K562 (cell line): ENCODE results near the gene MBP. TPM values are rescaled to one million over a fixed set of nuclear protein-coding genes. Genes with fewer than 3 reads are reported as not detected.

Experiments
- ATAC-seq: fragments of 200-7000 bp; cut with Tn5 transposase; 3 replicates; pipeline ENCODE4 v1.9.1; 2020; ENCODE audit warnings: moderate library complexity
- BruUV-seq: library from RNA; stranded (reverse); fragments of 400-500 nt; replicated peaks from 2 replicates; lab custom pipeline; 2021; lab: Mats Ljungman, UMichigan
- CTCF ChIA-PET: fragments of 300-600 bp; formaldehyde crosslinking; extraction: SDS; loops from one replicate; lab custom pipeline; 2021; ENCODE audit warnings: low intra/inter-chr PET ratio; lab: Yijun Ruan, JAX
- POLR2A ChIA-PET: fragments of 300-600, 350-650 bp; sonication (Branson Sonifier 250); formaldehyde crosslinking; extraction: SDS; loops from one replicate; lab custom pipeline; 2021; ENCODE audit warnings: antibody characterized with exemption, inconsistent platforms; lab: Yijun Ruan, JAX
- DNase-seq, 4 experiments: peaks; one replicate each; pipeline versions ENCODE4 v3.0.0 to v3.0.0-alpha.2; 2011 to 2018; ENCODE audit warnings: low spot score in 3 of 4, mixed read lengths in 3 of 4; ENCODE audit errors: extremely low read depth in 1 of 4
- FAIRE-seq: peaks from 2 replicates; lab custom pipeline; 2011; peaks lifted over from hg19 to GRCh38; lab: Jason Lieb, UNC
- H2AFZ ChIP-seq: 2 replicates; pipeline ENCODE4 v1.6.0; 2011; ENCODE audit warnings: low read depth, low read length, control low read depth, inconsistent platforms
- H3K27ac ChIP-seq: fragments of 200-600 bp; 3 replicates; pipeline ENCODE4 v1.8.0; 2011; ENCODE audit warnings: low read depth, mild to moderate bottlenecking, control low read depth, inconsistent platforms, low read length, moderate library complexity, mixed read lengths; ENCODE audit errors: extremely low read depth
- H3K27me3 ChIP-seq, 2 experiments: fragments of 300-600 bp in 1 of 2; 2 replicates in 1 of 2; 3 replicates in 1 of 2; pipeline versions ENCODE4 v1.6.0 to v1.8.0; 2011; ENCODE audit warnings: inconsistent platforms in 2 of 2, low read length in 2 of 2, mild to moderate bottlenecking in 1 of 2, mixed read lengths in 1 of 2, moderate library complexity in 1 of 2; ENCODE audit not compliant: control insufficient read depth in 2 of 2, insufficient read depth in 2 of 2
- H3K36me3 ChIP-seq: fragments of 300-600 bp; 3 replicates; pipeline ENCODE4 v1.8.0; 2011; ENCODE audit warnings: mild to moderate bottlenecking, low read length, inconsistent platforms; ENCODE audit not compliant: control insufficient read depth, insufficient read depth
- H3K4me1 ChIP-seq, 2 experiments: fragments of 200-600 bp in 1 of 2; replicated peaks in 1 of 2; 2 replicates in 1 of 2; 3 replicates in 1 of 2; pipeline versions ENCODE4 v1.5.1 to v1.8.0; 2011; ENCODE audit warnings: inconsistent platforms in 2 of 2, low read length in 2 of 2, mild to moderate bottlenecking in 1 of 2, mixed read lengths in 1 of 2, moderate library complexity in 1 of 2; ENCODE audit not compliant: control insufficient read depth in 2 of 2, insufficient read depth in 2 of 2
- H3K4me2 ChIP-seq: 2 replicates; pipeline ENCODE4 v1.6.1; 2011; ENCODE audit warnings: low read length, control low read depth, inconsistent platforms, mixed read lengths; ENCODE audit not compliant: insufficient read depth
- H3K4me3 ChIP-seq: fragments of 200-600 bp; sonication (generic), shearing (Covaris generic); 2 replicates; pipeline ENCODE4 v1.5.1; 2016; ENCODE audit warnings: control low read depth, inconsistent platforms
- H3K79me2 ChIP-seq: fragments of 200-600 bp; 3 replicates; pipeline ENCODE4 v1.8.0; 2011; ENCODE audit warnings: low read length, inconsistent platforms; ENCODE audit not compliant: control insufficient read depth, insufficient read depth
- H3K9ac ChIP-seq, 2 experiments: 2 replicates each; pipeline versions ENCODE4 v1.6.0 to v1.6.1; 2011; ENCODE audit warnings: low read depth in 2 of 2, low read length in 2 of 2, control low read depth in 1 of 2, inconsistent platforms in 1 of 2, mild to moderate bottlenecking in 1 of 2, mixed read lengths in 1 of 2; ENCODE audit not compliant: insufficient read depth in 1 of 2
- H3K9me1 ChIP-seq: one replicate; pipeline ENCODE4 v1.6.0; 2011; ENCODE audit warnings: inconsistent platforms, mild to moderate bottlenecking, low read length, moderate library complexity; ENCODE audit not compliant: control insufficient read depth, insufficient read depth
- H3K9me3 ChIP-seq: replicated peaks from 2 replicates; pipeline ENCODE4 v1.5.1; 2011; ENCODE audit warnings: low read depth, low read length, inconsistent platforms; ENCODE audit not compliant: control insufficient read depth, insufficient read depth
- H4K20me1 ChIP-seq: replicated peaks from 2 replicates; pipeline ENCODE4 v1.6.1; 2011; ENCODE audit warnings: low read length, inconsistent platforms, mixed read lengths; ENCODE audit not compliant: control insufficient read depth, insufficient read depth
- BMI1 ChIP-seq: fragments of 150-350 bp; IDR thresholded peaks from 2 replicates; pipeline ENCODE4 v1.6.1; 2014; ENCODE audit warnings: low read length
- CTBP1 ChIP-seq: fragments of 450-650 bp; IDR thresholded peaks from 2 replicates; pipeline ENCODE4 v1.6.1; 2016; ENCODE audit warnings: borderline replicate concordance
- ETV5 ChIP-seq: sonication (generic); formaldehyde crosslinking; IDR thresholded peaks from 2 replicates; pipeline ENCODE4 v1.4.0; 2020; ENCODE audit warnings: low read depth, mild to moderate bottlenecking, missing genetic modification reagents
- EZH2 ChIP-seq: IDR thresholded peaks from 2 replicates; pipeline ENCODE4 v1.6.1; 2012; ENCODE audit warnings: low read depth, mild to moderate bottlenecking, inconsistent platforms, low read length, borderline replicate concordance
- LEF1 ChIP-seq: fragments of 450-650 bp; IDR thresholded peaks from 2 replicates; pipeline ENCODE4 v1.6.1; 2016; ENCODE audit warnings: mild to moderate bottlenecking
- PCBP2 ChIP-seq: fragments of 200-400 bp; formaldehyde crosslinking; IDR thresholded peaks from 2 replicates; pipeline ENCODE4 v1.6.1; 2018; ENCODE audit warnings: low read length, low read depth, mild to moderate bottlenecking, moderate library complexity; ENCODE audit not compliant: poor library complexity, severe bottlenecking
- PTRF ChIP-seq: fragments of 450-650 bp; IDR thresholded peaks from 2 replicates; pipeline ENCODE4 v1.6.1; 2016; ENCODE audit warnings: mild to moderate bottlenecking, missing genetic modification characterization, missing compliant biosample characterization
- SMARCA5 ChIP-seq: fragments of 450-650 bp; IDR thresholded peaks from 2 replicates; pipeline ENCODE4 v1.6.1; 2016
- TCFL5 ChIP-seq: fragments of 250-450 bp; sonication (Bioruptor Pico); conservative IDR thresholded peaks from 2 replicates; pipeline ENCODE4 v1.6.1; 2021; ENCODE audit warnings: mild to moderate bottlenecking, moderate library complexity, matching md5 sums
- U2AF2 ChIP-seq: fragments of 200-400 bp; formaldehyde crosslinking; optimal IDR thresholded peaks from 2 replicates; pipeline ENCODE3; 2017; ENCODE audit warnings: low read depth, mild to moderate bottlenecking, low read length
- ZNF184 ChIP-seq: sonication (generic); formaldehyde crosslinking; IDR thresholded peaks from 2 replicates; pipeline ENCODE4 v1.5.0; 2020; ENCODE audit warnings: missing genetic modification reagents
- ZNF24 ChIP-seq: fragments of 450-650 bp; IDR thresholded peaks from 2 replicates; pipeline ENCODE4 v1.6.1; 2016
- ZNF57 ChIP-seq: fragments of 450-650 bp; formaldehyde crosslinking; IDR thresholded peaks from 2 replicates; pipeline ENCODE4 v1.4.0; 2020; ENCODE audit warnings: mild to moderate bottlenecking, moderate library complexity
- ZNF780A ChIP-seq: fragments of 250-450 bp; sonication (Bioruptor Pico); IDR thresholded peaks from 2 replicates; pipeline ENCODE4 v1.5.0; 2021; ENCODE audit warnings: mild to moderate bottlenecking
- WGBS: fragments of 100-300 bp; shearing (Covaris generic); methylation state at CpG from one replicate; pipeline ENCODE4 v1.1.6; 2016; ENCODE audit warnings: low coverage, mixed read lengths; ENCODE audit not compliant: insufficient coverage; ENCODE audit errors: missing lambda C conversion rate; 5-methylcytosine and 5-hydroxymethylcytosine counted together
- in situ Hi-C: fragments of 300-500 bp; cut with MboI; formaldehyde crosslinking; loops from 4 replicates; pipeline ENCODE4 v1.15.0; 2018; ENCODE audit warnings: inconsistent platforms, mixed read lengths
- intact Hi-C: fragments of 100-400 bp; cut with micrococcal nuclease; formaldehyde crosslinking; loops from 2 replicates; pipeline ENCODE4 v1.14.2; 2022
- polyA plus RNA-seq, 8 experiments: library from polyadenylated mRNA; depleted of rRNA in 4 of 8; stranded (reverse) in 5 of 8; unstranded in 3 of 8; fragments of >200 nt; fragmentation: Nextera tagmentation in 2 of 8; fragmentation: Illumina TruSeq in 1 of 8; extraction: Ambion mirVana in 2 of 8; extraction: Trizol in 1 of 8; gene quantifications; 2 replicates each; pipeline versions ENCODE4 v1.2.1 to v1.2.3, GENCODE V29; 2011 to 2014; ENCODE audit warnings: inconsistent platforms in 1 of 8, missing spikeins in 1 of 8
- total RNA-seq, 7 experiments: library from RNA; depleted of rRNA in 6 of 7; stranded (reverse); fragments of >200 nt in 6 of 7; fragmentation: Illumina TruSeq in 2 of 7; extraction: Trizol in 2 of 7; gene quantifications; 2 replicates each; pipeline versions ENCODE4 v1.2.1 to v1.2.3, GENCODE V29; 2011 to 2021; ENCODE audit warnings: low replicate concordance in 1 of 7
- TF ChIP-seq, protein P1 (sequence below), 2 experiments: fragments of 450-650 bp; conservative IDR thresholded peaks; 2 replicates each; pipeline ENCODE4 v1.6.1; 2017; ENCODE audit warnings: mild to moderate bottlenecking in 2 of 2, moderate library complexity in 2 of 2
- TF ChIP-seq, protein P2 (sequence below): fragments of 250-450 bp; sonication (Bioruptor Pico); IDR thresholded peaks from 2 replicates; pipeline ENCODE4 v1.5.0; 2021
- TF ChIP-seq, protein P3 (sequence below): fragments of 450-650 bp; IDR thresholded peaks from 2 replicates; pipeline ENCODE4 v1.6.1; 2016; ENCODE audit warnings: mild to moderate bottlenecking
- TF ChIP-seq, protein P4 (sequence below): IDR thresholded peaks from 2 replicates; pipeline ENCODE4 v1.6.1; 2014; ENCODE audit warnings: antibody characterized with exemption

MBP gene
- total and polyA plus RNA-seq, 9 of the 15 experiments (the other 6 are each of a cell fraction or from before 2014, with no cell fraction given): 0.09 TPM; not detected in 8

DNA sequence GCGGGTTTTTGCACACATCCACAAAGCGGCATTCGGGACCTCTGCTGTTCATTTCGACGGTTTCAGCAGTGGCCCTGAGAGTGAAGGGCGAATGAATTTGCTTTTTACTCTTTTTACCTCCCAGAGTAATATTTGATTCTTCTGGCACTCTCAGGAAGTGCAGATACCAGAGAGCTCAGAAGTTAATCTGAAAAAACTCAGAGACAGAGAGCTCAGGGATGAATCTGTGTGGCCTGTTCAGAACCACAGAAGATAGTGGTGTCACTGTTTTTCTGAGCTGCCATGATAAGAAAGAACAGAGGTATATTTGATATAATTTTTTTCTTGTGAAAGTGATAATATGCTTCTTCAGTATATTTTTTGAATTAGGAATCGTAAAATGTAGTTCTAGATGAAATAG lies 129.3 kb downstream of the MBP start (continued):
- TF ChIP-seq, protein P1, sequence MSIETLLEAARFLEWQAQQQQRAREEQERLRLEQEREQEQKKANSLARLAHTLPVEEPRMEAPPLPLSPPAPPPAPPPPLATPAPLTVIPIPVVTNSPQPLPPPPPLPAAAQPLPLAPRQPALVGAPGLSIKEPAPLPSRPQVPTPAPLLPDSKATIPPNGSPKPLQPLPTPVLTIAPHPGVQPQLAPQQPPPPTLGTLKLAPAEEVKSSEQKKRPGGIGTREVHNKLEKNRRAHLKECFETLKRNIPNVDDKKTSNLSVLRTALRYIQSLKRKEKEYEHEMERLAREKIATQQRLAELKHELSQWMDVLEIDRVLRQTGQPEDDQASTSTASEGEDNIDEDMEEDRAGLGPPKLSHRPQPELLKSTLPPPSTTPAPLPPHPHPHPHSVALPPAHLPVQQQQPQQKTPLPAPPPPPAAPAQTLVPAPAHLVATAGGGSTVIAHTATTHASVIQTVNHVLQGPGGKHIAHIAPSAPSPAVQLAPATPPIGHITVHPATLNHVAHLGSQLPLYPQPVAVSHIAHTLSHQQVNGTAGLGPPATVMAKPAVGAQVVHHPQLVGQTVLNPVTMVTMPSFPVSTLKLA (conservative IDR thresholded peaks at IDR 0.05): no peak

DNA sequence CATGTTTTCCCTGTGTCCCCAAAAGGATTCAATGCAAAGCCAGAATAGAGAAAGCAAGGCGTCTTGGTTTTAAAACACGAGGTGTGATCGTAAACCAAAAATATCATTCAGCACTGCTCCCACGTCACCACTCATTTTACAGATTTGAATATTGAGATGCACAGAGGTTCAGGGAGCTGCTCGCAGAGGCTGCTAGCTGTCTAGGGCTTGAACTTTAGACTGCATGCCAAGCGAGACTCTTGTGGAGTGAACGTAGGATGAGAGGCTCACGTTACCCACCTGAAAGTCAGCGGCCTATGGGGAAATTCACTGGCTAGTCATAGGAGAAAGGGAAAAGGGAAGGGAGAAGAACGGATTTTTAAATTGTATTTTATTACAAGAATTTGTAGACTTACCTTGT lies 130.1 kb downstream of the MBP start:
- Histone ChIP-seq H3K27me3 (peaks cover 3 to 47% of the 10 kb centered on the region in 2 experiments; a peak in 4 of 5 replicates), H3K36me3 (no peaks in the 10 kb centered on the region), H3K4me1 (no peaks in the 10 kb centered on the region; a peak in 1 of 5 replicates), H3K79me2 (no peaks in the 10 kb centered on the region), H4K20me1 (no peaks in the 10 kb centered on the region), H3K27ac (no peak overlapping the region), H3K4me2 (no peak overlapping the region), H3K4me3 (no peak overlapping the region), H3K9me1 (no peaks in the 10 kb centered on the region), H3K9me3 (no peaks in the 10 kb centered on the region), H3K9ac (no peak overlapping the region), H2AFZ (no peak overlapping the region)
- intact Hi-C loops: loop anchor here (5.0 to 10.0 kb wide), 2 partner anchors 52 to 645 kb away; no protein-coding TSS in a partner anchor
- in situ Hi-C loops: no loop called here
- BruUV-seq: no TSS peak
- FAIRE-seq (no peak), ATAC-seq (no peak), DNase-seq (no peak)
- CTCF ChIA-PET: no interaction called here
- WGBS: 3% methylated on average over 9 of the region's 10 CpGs
- POLR2A ChIA-PET: no interaction called here
- TF ChIP-seq ZNF184 (no peak), BMI1 (no peak), TCFL5 (CRISPR knock-in tag) (no peak), U2AF2 (no peak), ZNF780A (no peak), LEF1 (no peak), ZNF24 (no peak), SMARCA5 (no peak), PCBP2 (no peak), EZH2 (no peak), ZNF57 (no peak), PTRF (no peak), ETV5 (CRISPR knock-in tag) (no peak), CTBP1 (no peak)
- TF ChIP-seq, protein P2, sequence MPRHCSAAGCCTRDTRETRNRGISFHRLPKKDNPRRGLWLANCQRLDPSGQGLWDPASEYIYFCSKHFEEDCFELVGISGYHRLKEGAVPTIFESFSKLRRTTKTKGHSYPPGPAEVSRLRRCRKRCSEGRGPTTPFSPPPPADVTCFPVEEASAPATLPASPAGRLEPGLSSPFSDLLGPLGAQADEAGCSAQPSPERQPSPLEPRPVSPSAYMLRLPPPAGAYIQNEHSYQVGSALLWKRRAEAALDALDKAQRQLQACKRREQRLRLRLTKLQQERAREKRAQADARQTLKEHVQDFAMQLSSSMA (CRISPR knock-in tag): no peak
- TF ChIP-seq, protein P3, sequence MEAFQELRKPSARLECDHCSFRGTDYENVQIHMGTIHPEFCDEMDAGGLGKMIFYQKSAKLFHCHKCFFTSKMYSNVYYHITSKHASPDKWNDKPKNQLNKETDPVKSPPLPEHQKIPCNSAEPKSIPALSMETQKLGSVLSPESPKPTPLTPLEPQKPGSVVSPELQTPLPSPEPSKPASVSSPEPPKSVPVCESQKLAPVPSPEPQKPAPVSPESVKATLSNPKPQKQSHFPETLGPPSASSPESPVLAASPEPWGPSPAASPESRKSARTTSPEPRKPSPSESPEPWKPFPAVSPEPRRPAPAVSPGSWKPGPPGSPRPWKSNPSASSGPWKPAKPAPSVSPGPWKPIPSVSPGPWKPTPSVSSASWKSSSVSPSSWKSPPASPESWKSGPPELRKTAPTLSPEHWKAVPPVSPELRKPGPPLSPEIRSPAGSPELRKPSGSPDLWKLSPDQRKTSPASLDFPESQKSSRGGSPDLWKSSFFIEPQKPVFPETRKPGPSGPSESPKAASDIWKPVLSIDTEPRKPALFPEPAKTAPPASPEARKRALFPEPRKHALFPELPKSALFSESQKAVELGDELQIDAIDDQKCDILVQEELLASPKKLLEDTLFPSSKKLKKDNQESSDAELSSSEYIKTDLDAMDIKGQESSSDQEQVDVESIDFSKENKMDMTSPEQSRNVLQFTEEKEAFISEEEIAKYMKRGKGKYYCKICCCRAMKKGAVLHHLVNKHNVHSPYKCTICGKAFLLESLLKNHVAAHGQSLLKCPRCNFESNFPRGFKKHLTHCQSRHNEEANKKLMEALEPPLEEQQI: no peak
- TF ChIP-seq, protein P4, sequence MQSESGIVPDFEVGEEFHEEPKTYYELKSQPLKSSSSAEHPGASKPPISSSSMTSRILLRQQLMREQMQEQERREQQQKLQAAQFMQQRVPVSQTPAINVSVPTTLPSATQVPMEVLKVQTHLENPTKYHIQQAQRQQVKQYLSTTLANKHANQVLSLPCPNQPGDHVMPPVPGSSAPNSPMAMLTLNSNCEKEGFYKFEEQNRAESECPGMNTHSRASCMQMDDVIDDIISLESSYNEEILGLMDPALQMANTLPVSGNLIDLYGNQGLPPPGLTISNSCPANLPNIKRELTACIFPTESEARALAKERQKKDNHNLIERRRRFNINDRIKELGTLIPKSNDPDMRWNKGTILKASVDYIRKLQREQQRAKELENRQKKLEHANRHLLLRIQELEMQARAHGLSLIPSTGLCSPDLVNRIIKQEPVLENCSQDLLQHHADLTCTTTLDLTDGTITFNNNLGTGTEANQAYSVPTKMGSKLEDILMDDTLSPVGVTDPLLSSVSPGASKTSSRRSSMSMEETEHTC: no peak
